Activated T-cell treated with anti-CD3 and anti-CD28 coated beads, Interleukin-2, amount 50 U/mL, for 1 hour (primary cell): Measurements from ENCODE around the gene MYO7A.

ENCODE experiments used
- DNase-seq: peaks from one replicate; pipeline ENCODE4 v3.0.0-alpha.2; 2020

Gene MYO7A

DNA sequence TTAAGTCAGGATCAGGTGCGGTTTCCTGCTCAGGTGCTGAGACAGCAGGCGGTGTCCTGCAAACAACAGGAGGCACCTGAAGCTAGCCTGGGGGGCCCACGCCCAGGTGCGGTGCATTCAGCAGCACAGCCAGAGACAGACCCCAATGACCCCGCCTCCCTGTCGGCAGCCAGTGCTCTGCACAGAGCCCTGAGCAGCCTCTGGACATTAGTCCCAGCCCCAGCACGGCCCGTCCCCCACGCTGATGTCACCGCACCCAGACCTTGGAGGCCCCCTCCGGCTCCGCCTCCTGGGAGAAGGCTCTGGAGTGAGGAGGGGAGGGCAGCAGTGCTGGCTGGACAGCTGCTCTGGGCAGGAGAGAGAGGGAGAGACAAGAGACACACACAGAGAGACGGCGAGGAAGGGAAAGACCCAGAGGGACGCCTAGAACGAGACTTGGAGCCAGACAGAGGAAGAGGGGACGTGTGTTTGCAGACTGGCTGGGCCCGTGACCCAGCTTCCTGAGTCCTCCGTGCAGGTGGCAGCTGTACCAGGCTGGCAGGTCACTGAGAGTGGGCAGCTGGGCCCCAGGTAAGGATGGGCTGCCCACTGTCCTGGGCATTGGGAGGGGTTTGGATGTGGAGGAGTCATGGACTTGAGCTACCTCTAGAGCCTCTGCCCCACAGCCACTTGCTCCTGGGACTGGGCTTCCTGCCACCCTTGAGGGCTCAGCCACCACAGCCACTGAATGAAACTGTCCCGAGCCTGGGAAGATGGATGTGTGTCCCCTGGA lies at the start of gene MYO7A:
MYO7A (plus strand) TSS at position 327 of the 772 bp plus-strand sequence. CDS start 2,389 bp downstream, outside the sequence.
- no peak for DNase-seq

GRCh38 chr11:77079666-77080065 lies 48.4 kb upstream of the MYO7A start:
- no peak for DNase-seq

DNA sequence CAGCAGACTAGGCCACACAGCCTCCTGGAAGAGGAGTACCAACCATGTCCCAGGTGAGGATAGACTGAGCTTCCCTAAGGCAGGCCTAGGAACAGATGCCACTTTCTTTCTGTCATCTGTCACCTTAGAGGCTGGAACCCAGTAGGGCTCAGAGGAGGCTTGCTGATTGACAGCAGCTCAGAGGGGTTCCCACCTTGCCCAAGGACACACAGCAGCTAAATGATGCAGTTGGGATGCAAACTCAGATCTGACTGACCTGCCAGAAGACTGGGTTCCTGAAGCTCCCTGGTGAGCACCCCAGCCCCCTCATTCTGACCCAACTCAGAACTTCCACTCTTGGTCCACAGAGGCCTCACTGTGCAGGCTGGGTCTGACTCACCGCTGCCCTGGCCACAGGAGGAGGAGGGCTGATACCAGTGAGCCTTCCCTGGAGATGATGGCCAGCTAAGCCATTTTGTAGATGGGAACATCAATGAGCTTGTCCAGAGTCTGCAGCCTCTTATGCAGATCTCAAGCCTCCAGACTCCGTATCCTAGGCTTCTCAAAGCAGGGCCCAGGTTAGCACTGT lies 47.3 kb upstream of the MYO7A start:
- DNase-seq, result peak; percentile 2

DNA sequence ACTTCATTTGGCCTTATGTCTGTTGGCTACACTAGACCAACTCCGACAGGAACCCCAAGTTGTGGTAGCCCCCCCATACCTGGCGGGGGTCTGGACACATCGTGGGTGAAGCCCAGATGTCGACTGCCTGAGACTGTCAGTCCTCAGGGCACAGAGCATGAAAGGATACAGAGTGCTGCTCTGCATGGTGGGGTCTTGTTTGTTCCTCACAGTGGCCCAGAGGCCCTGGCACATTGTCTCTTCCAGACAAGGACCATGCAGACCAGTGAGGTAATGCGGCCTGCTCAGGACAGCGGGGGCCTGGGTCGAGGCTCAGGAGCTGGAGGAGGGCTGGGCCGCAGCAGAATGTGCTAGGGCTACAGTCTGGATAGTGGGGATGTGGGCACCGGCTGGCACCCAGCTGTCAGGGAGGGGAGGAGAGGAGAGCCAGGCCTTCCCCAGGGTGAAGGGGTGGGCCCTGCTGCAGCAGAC lies 46.6 kb upstream of the MYO7A start:
- peak; percentile 15 for DNase-seq

- peak; percentile 20 for DNase-seq
Observed at GRCh38 chr11:77081976-77082836, 45.8 kb upstream of the MYO7A start.

DNA sequence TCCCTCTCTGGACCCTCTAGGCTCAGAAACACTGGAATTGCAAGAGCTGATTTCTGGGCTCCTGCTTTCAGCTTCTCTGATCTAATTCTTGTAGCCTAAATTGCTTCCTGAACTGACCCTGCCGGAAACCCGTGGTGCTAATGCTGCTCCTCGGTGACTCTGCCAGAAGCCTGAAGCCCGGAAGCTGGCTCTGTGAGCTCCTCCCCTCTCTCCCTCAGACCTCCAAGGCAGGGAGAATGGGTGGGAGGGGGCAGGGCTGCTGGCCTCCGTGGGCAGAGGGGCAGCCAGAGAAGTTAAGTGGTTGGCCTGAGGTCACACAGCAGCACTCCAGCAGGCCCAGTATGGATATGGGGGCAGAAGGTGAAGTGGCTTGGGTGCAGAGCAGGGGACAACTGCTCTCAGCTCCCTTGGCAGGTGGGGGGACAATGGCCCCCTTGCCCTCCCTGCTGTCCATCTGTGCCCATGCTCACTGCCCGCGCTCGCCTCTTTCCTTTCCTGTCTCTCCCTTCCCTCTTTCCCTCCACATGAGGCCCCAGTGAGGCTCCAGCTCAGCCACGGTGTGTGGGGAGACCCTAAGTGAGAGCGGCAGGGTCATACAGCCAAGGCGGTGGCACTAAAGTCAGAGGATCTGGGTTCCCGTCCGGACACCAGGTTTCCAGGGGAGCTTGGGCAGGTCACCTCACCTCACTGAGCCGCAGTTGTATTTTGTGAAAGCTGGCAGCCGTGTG lies 45.0 kb upstream of the MYO7A start:
- peak; percentile 37 for DNase-seq

- DNase-seq, result peak; percentile 13
Observed at GRCh38 chr11:77083566-77084245, 44.3 kb upstream of the MYO7A start.

DNA sequence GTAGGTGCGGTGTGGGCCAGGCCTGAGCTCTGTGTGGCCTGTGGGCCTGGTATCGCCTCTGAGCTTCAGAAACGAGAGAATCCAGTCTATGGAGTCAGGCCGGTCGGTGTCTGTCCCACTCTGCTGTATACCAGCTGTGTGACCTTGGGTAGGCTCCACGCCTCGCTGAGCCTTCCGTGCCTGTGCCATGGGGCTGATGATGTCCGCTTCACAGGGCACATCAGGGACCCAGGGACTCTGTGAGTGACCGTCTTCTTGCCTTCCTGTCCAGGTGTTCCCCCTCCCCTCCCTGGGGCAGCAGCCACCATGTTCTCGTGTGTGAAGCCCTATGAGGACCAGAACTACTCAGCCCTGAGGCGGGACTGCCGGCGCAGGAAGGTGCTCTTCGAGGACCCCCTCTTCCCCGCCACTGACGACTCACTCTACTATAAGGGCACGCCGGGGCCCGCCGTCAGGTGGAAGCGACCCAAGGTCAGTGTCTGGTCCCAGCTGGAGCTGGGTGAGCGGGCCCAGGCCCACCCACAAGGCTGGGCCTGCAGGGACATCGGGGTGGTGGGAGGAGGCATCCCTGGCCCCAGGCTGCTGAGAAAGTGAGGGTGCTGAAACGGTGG lies 43.4 kb upstream of the MYO7A start:
- no peak for DNase-seq

DNA sequence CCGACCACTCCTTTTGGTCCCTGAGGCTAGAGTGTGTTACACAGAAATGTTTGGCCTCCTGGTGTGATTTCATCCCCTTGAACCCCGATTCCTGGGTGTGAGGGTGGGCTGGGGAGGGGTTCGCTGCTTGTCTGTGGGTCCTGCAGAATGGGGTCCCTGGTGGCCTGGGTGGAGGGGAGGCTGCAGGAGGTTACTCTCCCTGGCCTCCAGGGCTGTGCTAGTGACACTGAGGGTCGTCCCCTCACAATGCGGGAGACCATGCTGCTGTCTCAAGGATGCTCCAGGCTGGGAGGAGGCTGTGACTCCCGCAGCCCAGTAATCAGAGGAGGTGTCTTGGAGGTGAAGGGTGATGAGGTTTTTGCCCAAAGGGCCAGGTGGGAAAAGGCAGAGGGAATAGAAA lies 42.4 kb upstream of the MYO7A start:
- DNase-seq, result no peak

DNA sequence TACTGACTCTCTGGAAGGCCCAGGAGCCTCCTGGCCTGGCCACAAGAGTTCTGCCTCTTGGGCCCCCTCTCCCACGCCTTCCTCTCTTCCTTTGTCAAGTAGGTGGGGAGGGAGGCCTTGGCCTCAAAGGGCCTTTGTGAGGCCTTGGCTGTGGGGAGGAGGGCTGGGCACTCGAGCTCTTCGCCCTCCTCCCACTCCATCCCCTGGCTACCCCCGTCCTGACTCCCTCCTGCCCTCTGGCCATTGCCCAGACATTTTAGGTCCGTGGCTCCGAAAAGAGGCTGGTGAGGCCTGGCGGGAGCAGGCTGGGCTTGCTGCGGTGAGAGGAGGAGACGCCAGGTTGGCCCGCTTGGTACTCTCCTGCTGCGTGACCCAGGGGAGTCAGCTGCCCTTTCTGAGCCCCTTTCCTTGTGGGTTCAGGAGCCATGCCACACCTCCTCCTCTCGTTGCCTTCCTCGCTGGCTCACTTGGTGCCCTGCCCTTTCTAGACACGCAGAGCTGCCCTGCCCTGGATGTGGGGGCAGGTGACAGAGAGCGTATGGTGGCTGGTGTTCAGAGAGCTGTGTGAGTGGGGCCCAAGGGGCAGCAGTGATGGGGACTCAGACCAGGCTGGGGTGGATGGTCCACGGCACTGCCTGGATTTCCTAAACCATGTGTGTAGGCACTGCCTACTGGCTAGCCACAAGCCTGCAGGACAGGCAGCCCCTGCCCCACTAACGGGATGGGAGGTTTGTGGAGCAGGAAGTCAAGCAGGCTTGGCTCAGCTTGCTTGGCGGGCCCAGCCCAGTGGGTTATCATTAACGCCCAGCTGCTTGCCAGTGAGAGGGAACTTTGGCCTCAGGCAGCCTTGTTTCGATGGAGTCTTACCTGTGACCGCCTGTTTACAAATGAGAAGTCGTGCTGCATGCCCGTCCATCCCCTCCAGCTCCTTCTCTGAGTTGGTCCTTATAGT lies 41.2 kb upstream of the MYO7A start:
- DNase-seq, result no peak

GRCh38 chr11:77087723-77088225 lies 40.3 kb upstream of the MYO7A start:
- no peak for DNase-seq

- DNase-seq, result no peak
Observed at GRCh38 chr11:77088236-77089003, 39.6 kb upstream of the MYO7A start.

DNA sequence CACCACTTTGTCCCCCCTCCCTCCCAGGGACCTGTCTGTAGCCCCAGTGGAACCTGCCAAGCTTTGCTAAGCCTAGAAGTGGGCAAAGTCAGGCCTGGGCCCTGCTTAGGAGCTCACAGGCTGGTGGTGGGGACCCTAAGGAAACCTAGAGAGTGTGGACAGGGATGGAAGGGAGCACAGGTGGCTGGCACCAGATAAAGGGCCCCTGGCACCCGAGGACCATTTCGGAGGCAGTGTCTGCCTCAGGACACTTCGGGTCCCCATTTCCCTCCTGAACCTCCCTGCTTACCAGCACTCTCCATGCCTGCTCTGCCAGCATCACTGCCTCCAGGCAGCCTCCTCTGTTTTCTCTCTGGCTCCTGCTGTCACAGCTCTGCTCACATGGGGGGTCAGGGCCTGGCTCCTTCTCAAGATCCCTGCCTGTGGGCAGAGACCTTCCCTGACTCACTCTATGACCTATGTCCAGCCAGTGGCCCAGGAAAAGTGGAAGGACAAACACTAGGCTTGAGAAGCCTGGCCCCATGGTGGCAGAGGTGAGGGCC lies 39.0 kb upstream of the MYO7A start:
- DNase-seq, result no peak

DNA sequence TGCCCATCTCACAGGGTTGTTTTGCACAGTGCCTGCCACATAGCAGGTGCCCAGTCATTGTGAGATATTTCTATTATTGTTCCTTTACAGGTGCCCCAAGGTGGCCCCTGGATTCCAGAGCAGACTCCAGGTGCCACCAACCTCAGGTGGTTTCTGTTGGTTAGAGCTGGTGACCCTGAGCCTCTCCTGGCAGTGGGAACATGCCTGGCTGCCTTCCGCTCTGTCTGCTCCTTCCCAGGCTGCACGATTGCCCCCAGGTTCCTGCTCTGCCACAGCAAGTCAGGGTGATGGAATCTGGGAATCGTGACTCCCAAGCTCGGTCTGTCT lies 38.0 kb upstream of the MYO7A start:
- DNase-seq, result no peak

DNA sequence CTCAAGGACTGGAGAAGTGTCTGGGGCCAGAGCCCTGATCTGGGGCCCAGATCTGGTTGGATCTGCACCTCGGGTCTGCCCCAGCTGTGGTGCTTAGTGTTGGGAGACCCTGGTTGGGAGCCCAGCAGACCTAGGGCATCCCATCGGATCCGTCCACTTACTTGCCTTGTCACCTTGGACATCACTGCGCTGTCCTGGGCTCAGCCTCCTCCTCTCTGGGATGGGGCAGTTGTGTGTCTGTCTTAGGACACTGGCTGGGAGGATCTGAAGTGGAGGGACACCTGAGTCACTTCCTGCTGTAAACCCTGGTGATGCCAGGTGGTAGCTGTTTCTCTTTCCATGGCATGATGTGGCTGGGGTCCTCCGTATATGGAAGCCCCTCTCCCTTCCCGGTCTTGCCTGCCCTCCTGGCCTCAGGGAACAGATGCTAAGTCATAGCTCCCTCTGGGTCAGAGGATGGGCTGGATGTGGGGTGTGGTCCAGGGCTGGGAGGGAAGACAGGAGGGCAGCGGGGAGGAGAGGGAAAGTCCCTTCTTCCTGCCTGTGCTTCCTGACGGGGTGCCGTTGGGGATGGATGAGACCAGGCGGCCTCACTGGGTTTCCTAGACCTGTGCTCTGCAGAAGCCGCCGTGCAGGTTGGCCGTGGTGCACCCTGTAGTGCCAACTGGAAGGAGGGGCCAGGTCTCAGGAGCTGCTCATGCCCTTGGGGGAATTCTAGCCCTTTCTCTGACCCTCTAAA lies 37.5 kb upstream of the MYO7A start:
- DNase-seq, result no peak

DNA sequence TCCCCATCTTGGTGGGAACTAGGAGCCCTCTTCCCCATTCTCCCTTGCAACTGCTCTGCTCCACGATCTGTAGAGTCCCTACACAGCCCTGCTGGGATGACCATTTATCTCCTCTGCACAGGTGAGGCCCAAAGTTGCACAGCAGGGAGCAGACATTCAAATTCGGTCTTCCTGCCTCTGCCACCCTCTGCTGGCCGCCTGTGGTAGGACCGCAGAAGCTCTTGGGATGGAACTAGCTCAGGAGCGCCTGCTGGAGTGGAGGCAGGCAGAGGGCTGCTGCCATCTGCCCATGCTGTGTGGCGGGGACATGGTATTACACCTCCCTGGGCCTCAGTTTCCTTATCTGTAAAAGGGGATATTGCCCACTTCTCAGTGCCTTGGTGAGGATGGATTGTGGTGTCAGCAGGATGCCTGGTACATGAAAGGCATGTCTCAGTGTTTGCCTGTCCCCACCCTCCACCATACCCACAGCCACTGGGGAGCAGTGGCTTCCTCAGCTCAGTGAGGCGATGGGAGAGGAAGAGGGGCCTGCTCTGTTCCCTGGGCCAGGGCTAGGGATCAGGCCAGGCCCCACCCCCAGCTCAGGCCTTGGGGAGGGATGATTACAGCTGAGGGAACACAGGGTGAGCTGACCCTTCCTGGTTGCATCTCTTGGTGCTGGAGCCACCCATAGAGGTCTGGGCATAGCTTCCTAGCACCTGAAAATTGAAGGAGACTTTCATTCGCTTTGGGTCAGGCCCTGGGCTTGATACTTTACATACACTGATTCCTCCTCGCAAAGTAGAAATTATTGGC lies 36.7 kb upstream of the MYO7A start:
- DNase-seq, result peak; percentile 83

- no peak for DNase-seq
Observed at GRCh38 chr11:77092382-77092781, 35.7 kb upstream of the MYO7A start.
